ENCODE data around the gene C16orf54. TPM values are rescaled to one million over a fixed set of nuclear protein-coding genes. Genes with fewer than 3 reads are reported as not detected.

C16orf54 gene
- total and polyA plus RNA-seq, 9 of the 15 experiments (the other 6 are each of a cell fraction or from before 2014, with no cell fraction given) = 0.09 TPM; not detected in 8

DNA sequence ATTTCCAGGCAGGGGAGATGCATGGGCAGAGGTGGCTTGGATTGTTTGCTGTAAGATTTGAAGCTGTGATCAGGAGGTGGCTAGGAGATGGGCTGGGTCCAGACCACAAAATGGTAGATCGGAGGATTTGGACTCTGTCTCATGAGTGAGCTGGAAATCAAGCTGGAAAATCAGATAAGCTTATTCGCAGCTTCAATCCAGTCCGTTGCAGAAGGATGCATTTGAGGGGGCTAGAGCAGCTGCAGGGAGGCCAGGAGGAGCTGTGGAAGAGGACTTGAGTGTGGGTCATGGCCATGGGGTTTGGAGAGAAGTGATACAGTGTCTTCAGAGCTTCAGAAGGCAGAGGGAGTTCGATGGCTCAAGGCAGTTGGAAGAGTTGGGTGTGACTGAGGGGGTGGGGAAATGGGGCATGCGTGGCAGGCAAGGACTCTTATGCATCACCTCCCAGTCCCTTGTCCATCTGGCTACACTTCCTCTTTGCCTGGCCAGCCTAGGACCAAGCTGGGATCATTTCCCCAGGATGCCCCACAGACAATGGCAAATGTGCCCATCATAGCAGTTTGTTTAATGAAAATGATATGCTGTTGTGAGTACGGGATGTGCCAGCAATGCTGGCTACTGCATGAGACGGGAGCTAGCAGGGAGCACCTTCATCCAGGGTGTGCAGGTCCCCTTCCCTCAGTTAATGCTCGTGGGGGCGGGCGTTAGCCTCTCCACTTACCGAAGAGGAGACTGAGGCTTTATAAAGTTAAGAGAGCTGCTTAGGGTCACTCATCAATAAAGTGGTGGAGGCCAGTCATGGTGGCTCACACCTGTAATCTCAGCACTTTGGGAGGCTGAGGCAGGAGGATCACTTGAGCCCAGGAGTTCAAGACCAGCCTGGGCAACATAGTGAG, 46.2 kb downstream of the C16orf54 start (continued):
- TF ChIP-seq NR2C2 (CRISPR knock-in tag; IDR thresholded peaks at IDR 0.05) (no peak), NR2C2 (tag; IDR thresholded peaks at IDR 0.05) (no peak), ZNF785 (CRISPR knock-in tag; IDR thresholded peaks at IDR 0.05) (no peak), PHB2 (IDR thresholded peaks at IDR 0.05; ENCODE audit: low read depth) (no peak), DNMT1 (IDR thresholded peaks at IDR 0.05) (no peak), ETS2 (tag; IDR thresholded peaks at IDR 0.05; ENCODE audit: borderline replicate concordance, poor library complexity, severe bottlenecking) (no peak), TEAD2 (tag; IDR thresholded peaks at IDR 0.05) (no peak), ZNF133 (CRISPR knock-in tag; IDR thresholded peaks at IDR 0.05) (no peak), CBX3 (IDR thresholded peaks at IDR 0.05; ENCODE audit: borderline replicate concordance in 1 of 2, low read length in 2 of 2) (no peak), ATF7 (IDR thresholded peaks at IDR 0.05) (0 out of 2 replicates have a peak, but pooled peaks have one; percentile 5), ZNF311 (CRISPR knock-in tag; IDR thresholded peaks at IDR 0.05) (no peak), ELF4 (CRISPR knock-in tag; IDR thresholded peaks at IDR 0.05) (no peak), GTF2A2 (tag; IDR thresholded peaks at IDR 0.05) (no peak), ZNF140 (CRISPR knock-in tag; IDR thresholded peaks at IDR 0.05) (no peak), ZNF445 (CRISPR knock-in tag; IDR thresholded peaks at IDR 0.05; ENCODE audit: low read depth) (no peak), ZFP30 (CRISPR knock-in tag; IDR thresholded peaks at IDR 0.05; ENCODE audit: borderline replicate concordance) (no peak), ARID2 (IDR thresholded peaks at IDR 0.05) (no peak), ZNF507 (tag; conservative IDR thresholded peaks at IDR 0.05) (no peak), ETV1 (tag; conservative IDR thresholded peaks at IDR 0.05; ENCODE audit: low read depth) (no peak), GATA2 (CRISPR knock-in tag; IDR thresholded peaks at IDR 0.05) (peak; percentile 64; the same call in 1 of the 2 replicates), CAMTA2 (CRISPR knock-in tag; conservative IDR thresholded peaks at IDR 0.05) (0 out of 2 replicates have a peak, but pooled peaks have one; percentile 75), EGR1 (conservative IDR thresholded peaks at IDR 0.05) (peak; percentile 21; the same call in 1 of the 2 replicates), HDAC2 (IDR thresholded peaks at IDR 0.05) (0 out of 2 replicates have a peak, but pooled peaks have one; percentile 31)
- TF ChIP-seq, protein P1, sequence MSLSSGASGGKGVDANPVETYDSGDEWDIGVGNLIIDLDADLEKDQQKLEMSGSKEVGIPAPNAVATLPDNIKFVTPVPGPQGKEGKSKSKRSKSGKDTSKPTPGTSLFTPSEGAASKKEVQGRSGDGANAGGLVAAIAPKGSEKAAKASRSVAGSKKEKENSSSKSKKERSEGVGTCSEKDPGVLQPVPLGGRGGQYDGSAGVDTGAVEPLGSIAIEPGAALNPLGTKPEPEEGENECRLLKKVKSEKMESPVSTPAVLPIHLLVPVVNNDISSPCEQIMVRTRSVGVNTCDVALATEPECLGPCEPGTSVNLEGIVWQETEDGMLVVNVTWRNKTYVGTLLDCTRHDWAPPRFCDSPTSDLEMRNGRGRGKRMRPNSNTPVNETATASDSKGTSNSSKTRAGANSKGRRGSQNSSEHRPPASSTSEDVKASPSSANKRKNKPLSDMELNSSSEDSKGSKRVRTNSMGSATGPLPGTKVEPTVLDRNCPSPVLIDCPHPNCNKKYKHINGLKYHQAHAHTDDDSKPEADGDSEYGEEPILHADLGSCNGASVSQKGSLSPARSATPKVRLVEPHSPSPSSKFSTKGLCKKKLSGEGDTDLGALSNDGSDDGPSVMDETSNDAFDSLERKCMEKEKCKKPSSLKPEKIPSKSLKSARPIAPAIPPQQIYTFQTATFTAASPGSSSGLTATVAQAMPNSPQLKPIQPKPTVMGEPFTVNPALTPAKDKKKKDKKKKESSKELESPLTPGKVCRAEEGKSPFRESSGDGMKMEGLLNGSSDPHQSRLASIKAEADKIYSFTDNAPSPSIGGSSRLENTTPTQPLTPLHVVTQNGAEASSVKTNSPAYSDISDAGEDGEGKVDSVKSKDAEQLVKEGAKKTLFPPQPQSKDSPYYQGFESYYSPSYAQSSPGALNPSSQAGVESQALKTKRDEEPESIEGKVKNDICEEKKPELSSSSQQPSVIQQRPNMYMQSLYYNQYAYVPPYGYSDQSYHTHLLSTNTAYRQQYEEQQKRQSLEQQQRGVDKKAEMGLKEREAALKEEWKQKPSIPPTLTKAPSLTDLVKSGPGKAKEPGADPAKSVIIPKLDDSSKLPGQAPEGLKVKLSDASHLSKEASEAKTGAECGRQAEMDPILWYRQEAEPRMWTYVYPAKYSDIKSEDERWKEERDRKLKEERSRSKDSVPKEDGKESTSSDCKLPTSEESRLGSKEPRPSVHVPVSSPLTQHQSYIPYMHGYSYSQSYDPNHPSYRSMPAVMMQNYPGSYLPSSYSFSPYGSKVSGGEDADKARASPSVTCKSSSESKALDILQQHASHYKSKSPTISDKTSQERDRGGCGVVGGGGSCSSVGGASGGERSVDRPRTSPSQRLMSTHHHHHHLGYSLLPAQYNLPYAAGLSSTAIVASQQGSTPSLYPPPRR (CRISPR knock-in tag; IDR thresholded peaks at IDR 0.05; ENCODE audit: borderline replicate concordance) = no peak
- TF ChIP-seq, protein P2, sequence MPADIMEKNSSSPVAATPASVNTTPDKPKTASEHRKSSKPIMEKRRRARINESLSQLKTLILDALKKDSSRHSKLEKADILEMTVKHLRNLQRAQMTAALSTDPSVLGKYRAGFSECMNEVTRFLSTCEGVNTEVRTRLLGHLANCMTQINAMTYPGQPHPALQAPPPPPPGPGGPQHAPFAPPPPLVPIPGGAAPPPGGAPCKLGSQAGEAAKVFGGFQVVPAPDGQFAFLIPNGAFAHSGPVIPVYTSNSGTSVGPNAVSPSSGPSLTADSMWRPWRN (IDR thresholded peaks at IDR 0.05; ENCODE audit: low read depth) = no peak
